ENCODE data around the gene SSR1. TPM values are rescaled to one million over a fixed set of nuclear protein-coding genes. Genes with fewer than 3 reads are reported as not detected.
"Not testable (repeated sequence)": the region's sequence is repeated elsewhere in the genome, so short reads cannot be mapped to it uniquely, and the experiment has no call there.

The SSR1 gene
- 10 to 100 TPM; 82.8 to 97.6 (median 93.1) TPM for total RNA-seq
- total RNA-seq (2013), result 77.7 TPM

DNA sequence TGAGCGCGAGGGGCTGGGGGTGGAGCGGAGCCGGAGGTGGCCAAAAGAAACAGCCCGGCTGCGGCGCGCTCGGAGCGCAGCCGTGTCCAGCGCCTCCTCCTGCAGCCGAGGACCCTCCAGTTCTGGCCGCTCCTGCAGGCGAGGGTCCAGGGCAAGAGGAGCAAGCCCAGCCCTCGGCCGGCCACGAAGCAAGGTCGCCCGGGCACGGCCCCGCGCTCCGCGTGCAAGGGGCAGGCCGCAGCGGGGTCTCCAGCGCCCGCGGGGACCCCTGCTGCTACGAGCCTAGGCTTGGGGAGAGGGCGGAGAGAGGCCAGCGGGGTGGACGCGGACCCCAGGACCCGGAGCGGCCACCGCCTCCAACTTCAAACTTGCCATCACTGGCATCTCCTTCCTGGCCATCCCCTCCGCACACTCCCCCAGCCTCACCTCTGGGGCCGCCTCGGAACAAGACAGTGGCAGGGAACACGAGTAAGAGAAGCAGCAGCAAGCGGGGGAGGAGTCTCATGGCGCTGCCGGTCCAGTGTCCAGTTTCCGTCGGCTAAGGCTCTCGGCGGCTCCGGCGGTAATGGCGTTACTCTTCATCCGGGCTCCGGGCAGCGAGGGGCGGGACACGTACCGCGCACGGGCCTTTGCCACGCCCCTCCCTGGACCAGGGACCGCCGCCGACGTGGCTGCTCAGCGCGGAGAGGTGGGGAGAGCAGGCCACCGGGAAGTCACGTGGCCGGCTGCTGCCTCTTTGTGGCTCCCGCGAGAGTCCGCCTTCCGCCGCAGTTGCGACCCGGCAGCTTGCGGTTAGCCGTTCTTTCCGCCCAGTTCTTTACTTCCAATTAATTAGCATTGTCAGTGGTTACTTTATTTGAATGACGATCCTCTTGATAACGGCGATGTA lies at the start of gene SSR1:
TSS of gene SSR1 (minus strand) at position 584 of the 889 bp plus-strand sequence. CDS start at position 505, 79 bp downstream.
- H3K9me3 ChIP-seq (ENCODE audit: control insufficient read depth, insufficient read depth, low read length), result no peaks in the 10 kb centered on the region
- peaks cover 36 to 39% of the 10 kb centered on the region in 2 donors for H3K4me1 Mint-ChIP-seq
- intact Hi-C loops (cut with micrococcal nuclease), result loop anchor here (1.0 to 2.0 kb wide), 2 partner anchors 77 to 752 kb away; partner anchors contain the start of gene BLOC1S5
- peaks cover 19% of the 10 kb centered on the region for H3K4me1 ChIP-seq (ENCODE audit: control insufficient read depth, insufficient read depth, low read length)
- peaks cover 17% of the 10 kb centered on the region for H3K36me3 ChIP-seq (ENCODE audit: control insufficient read depth, insufficient read depth, low read length)
- peak within 1 kb of the TSS; percentile 95 for H3K4me3 ChIP-seq (ENCODE audit: low read length)
- no peaks in the 10 kb centered on the region for H3K27me3 ChIP-seq (ENCODE audit: control insufficient read depth, insufficient read depth, low read length)
- WGBS (ENCODE audit: insufficient coverage), result under 1% methylated on average over 83 of the region's 83 CpGs
- TF ChIP-seq CTCF (IDR thresholded peaks at IDR 0.05), result no peak
- peak within 1 kb of the TSS; percentile 87 for H3K27ac ChIP-seq (ENCODE audit: low read length)
- DNase-seq (peak; percentile 94 to 95), ATAC-seq (peak; percentile 96 to 100 (median 98))
- no peaks in the 10 kb centered on the region for H3K36me3 Mint-ChIP-seq
- H3K9me3 Mint-ChIP-seq, result no peaks in the 10 kb centered on the region
- peak within 1 kb of the TSS; percentile 90 to 94 for H3K27ac Mint-ChIP-seq
- no peaks in the 10 kb centered on the region for H3K27me3 Mint-ChIP-seq (ENCODE audit: low read depth in 2 of 2)
- H3K4me3 Mint-ChIP-seq, result peak within 1 kb of the TSS; percentile 98

DNA sequence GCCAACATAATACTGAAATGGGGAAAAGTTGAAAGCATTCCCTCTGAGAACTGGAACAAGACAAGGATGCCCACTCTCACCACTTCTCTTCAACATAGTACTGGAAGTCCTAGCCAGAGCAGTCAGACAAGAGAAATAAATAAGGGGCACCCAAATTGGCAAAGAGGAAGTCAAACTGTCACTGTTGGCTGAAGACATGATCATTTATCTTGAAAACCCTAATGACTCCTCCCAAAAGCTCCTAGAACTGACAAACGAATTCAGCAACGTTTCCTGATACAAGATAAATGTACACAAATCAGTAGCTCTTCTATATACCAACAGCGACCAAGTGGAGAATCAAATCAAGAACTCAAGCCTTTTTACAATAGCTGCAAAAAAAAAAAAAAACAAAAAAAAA lies 38.9 kb upstream of the SSR1 start:
- H3K36me3 ChIP-seq (ENCODE audit: control insufficient read depth, insufficient read depth, low read length); DNase-seq; H3K27ac Mint-ChIP-seq; H3K4me1 ChIP-seq (ENCODE audit: control insufficient read depth, insufficient read depth, low read length); H3K27me3 ChIP-seq (ENCODE audit: control insufficient read depth, insufficient read depth, low read length); H3K27ac ChIP-seq (ENCODE audit: low read length); ATAC-seq; H3K4me1 Mint-ChIP-seq; H3K36me3 Mint-ChIP-seq; H3K9me3 Mint-ChIP-seq; H3K9me3 ChIP-seq (ENCODE audit: control insufficient read depth, insufficient read depth, low read length); H3K4me3 Mint-ChIP-seq; intact Hi-C loops (cut with micrococcal nuclease); H3K4me3 ChIP-seq (ENCODE audit: low read length): not testable (repeated sequence)
- WGBS (ENCODE audit: insufficient coverage), result 66% methylated on average over 3 of the region's 3 CpGs
- H3K27me3 Mint-ChIP-seq (ENCODE audit: low read depth in 2 of 2), result peaks cover 32 to 50% of the 10 kb centered on the region in 2 donors

DNA sequence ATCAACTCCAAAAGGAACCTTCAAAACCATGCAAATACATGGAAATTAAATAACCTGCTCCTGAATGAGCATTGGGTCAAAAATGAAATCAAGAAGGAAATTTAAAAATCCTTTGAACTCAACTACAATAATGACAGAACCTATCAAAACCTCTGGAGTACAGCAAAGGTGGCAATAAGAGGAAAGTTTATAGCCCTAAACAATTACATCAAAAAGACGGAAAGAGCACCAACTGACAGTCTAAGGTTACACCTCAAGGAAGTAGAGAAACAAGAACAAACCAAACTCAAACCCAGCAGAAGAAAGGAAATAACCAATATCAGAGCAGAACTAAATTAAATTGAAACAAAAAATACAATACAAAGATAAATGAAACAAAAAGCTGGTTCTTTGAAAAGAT lies 37.6 kb upstream of the SSR1 start:
- H3K27me3 Mint-ChIP-seq (ENCODE audit: low read depth in 2 of 2), result peaks cover 32 to 50% of the 10 kb centered on the region in 2 donors
- 67% methylated on average over 1 of the region's 1 CpG for WGBS (ENCODE audit: insufficient coverage)

DNA sequence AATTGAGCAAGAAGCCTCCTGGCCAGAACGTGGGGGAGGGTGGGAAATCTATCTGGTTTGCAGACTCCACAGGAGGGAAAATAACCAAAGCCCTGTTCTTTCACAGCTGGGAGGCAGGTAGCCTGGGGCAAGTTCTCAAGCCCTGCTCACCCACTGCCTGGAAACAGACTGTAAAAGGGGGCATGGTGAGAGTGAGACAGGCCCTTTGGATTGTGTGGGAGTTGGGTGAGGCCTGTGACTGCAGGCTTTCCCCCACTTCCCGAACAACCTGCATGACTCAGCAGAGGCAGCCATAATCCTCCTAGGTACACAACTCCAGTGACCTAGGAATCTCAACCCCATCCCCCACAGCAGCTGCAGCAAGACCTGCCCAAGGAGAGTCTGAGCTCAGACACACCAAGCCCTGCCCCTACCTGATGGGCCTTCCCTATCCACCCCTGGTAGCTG lies 34.6 kb upstream of the SSR1 start:
- H3K9me3 ChIP-seq (ENCODE audit: control insufficient read depth, insufficient read depth, low read length); intact Hi-C loops (cut with micrococcal nuclease); H3K27ac ChIP-seq (ENCODE audit: low read length); H3K36me3 ChIP-seq (ENCODE audit: control insufficient read depth, insufficient read depth, low read length); ATAC-seq; H3K27me3 ChIP-seq (ENCODE audit: control insufficient read depth, insufficient read depth, low read length); H3K4me3 Mint-ChIP-seq; H3K4me3 ChIP-seq (ENCODE audit: low read length); DNase-seq; H3K36me3 Mint-ChIP-seq; H3K9me3 Mint-ChIP-seq; H3K27ac Mint-ChIP-seq; H3K4me1 ChIP-seq (ENCODE audit: control insufficient read depth, insufficient read depth, low read length); H3K4me1 Mint-ChIP-seq: not testable (repeated sequence)
- H3K27me3 Mint-ChIP-seq (ENCODE audit: low read depth in 2 of 2), result peaks cover 32 to 42% of the 10 kb centered on the region in 2 donors
- WGBS (ENCODE audit: insufficient coverage), result 82% methylated on average over 2 of the region's 2 CpGs

More for the DNA sequence above, 37.6 kb upstream of the SSR1 start:
- DNase-seq; H3K36me3 ChIP-seq (ENCODE audit: control insufficient read depth, insufficient read depth, low read length); intact Hi-C loops (cut with micrococcal nuclease); H3K9me3 ChIP-seq (ENCODE audit: control insufficient read depth, insufficient read depth, low read length); H3K4me1 ChIP-seq (ENCODE audit: control insufficient read depth, insufficient read depth, low read length); H3K9me3 Mint-ChIP-seq; H3K27ac ChIP-seq (ENCODE audit: low read length); H3K27ac Mint-ChIP-seq; H3K4me3 ChIP-seq (ENCODE audit: low read length); H3K27me3 ChIP-seq (ENCODE audit: control insufficient read depth, insufficient read depth, low read length); H3K36me3 Mint-ChIP-seq; H3K4me3 Mint-ChIP-seq; ATAC-seq; H3K4me1 Mint-ChIP-seq: not testable (repeated sequence)

DNA sequence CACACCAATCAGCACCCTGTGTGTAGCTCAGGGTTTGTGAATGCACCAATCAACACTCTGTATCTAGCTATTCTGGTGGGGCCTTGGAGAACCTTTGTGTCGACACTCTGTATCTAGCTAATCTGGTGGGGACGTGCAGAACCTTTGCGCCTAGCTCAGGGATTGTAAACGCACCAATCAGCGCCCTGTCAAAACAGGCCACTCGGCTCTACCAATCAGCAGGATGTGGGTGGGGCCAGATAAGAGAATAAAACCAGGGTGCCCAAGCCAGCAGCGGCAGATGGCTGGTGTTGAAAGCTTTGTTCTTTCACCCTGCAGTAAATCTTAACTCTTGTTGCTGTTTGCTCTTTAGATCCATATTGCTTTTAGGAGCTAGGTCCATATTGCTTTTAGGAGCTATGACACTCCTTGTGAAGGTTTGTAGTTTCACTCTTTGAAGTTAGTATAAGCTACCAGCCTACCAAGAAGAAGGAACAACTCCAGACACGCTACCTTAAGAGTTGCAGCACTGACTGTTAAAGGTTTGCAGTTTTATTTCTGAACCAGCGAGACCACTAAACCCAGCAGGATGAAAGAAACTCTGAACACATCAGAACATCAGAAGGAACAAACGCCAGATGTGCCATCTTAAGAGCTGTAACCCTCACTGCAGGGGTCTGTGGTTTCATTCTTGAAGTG lies 31.9 kb upstream of the SSR1 start:
- H3K4me1 ChIP-seq (ENCODE audit: control insufficient read depth, insufficient read depth, low read length); ATAC-seq; H3K36me3 Mint-ChIP-seq; H3K27me3 ChIP-seq (ENCODE audit: control insufficient read depth, insufficient read depth, low read length); intact Hi-C loops (cut with micrococcal nuclease); H3K36me3 ChIP-seq (ENCODE audit: control insufficient read depth, insufficient read depth, low read length); H3K9me3 Mint-ChIP-seq; H3K4me1 Mint-ChIP-seq; H3K4me3 ChIP-seq (ENCODE audit: low read length); DNase-seq; H3K27ac ChIP-seq (ENCODE audit: low read length); H3K9me3 ChIP-seq (ENCODE audit: control insufficient read depth, insufficient read depth, low read length); H3K4me3 Mint-ChIP-seq; H3K27ac Mint-ChIP-seq: not testable (repeated sequence)
- peaks cover 16% of the 10 kb centered on the region in 2 donors for H3K27me3 Mint-ChIP-seq (ENCODE audit: low read depth in 2 of 2)
- 75% methylated on average over 10 of the region's 10 CpGs for WGBS (ENCODE audit: insufficient coverage)

Measured in natural killer cell (primary cell).